Posterior vena cava (tissue), 2 donors: ENCODE measurements around the gene HES3. TPM values are rescaled to one million over a fixed set of nuclear protein-coding genes. Genes with fewer than 3 reads are reported as not detected.
A peak's percentile ranks its signal among the peaks of the same experiment; 100 is the strongest.

Experiments
- DNase-seq: peaks from one replicate; pipeline ENCODE4 v3.0.0-alpha.2; 2020; ENCODE audit warnings: low spot score
- intact Hi-C, 2 donors: fragments of 100-400 bp; cut with DNase I; formaldehyde crosslinking; loops; one replicate each; pipeline versions ENCODE4 v1.14.1 to v1.14.2; 2022 to 2023
- total RNA-seq, 2 donors: library from RNA; stranded (reverse); fragmentation: NEBNext Ultra II Directional; extraction: Animal tissue kit (Norgen Biotek cat#: 25700); gene quantifications; one replicate each; pipeline ENCODE4 v1.2.1, GENCODE V29; 2021
- donor health status: DM: yes; HTN: yes; CAD: no.
- donor health status: DM: yes; HTN: yes; CAD: no.

The HES3 gene
- total RNA-seq, 2 donors from 2014 or later: not detected

- DNase-seq: no peak
- intact Hi-C loops: loop anchor here in 1 of 2 donors (5.0 to 10.0 kb wide), 2 partner anchors 36 to 188 kb away; partner anchors contain the start of gene RNF207
Measured at GRCh38 chr1:6243053-6243834, 735 bp upstream of the HES3 start.

- intact Hi-C loops: loop anchor here in 1 of 2 donors (5.0 to 10.0 kb wide), 3 partner anchors 37 to 190 kb away; partner anchors contain the start of gene RNF207
- no peak for DNase-seq
Measured at GRCh38 chr1:6244401-6245049, 546 bp downstream of the HES3 start.

- intact Hi-C loops: loop anchor here in 1 of 2 donors (5.0 to 10.0 kb wide), 2 partner anchors 162 to 190 kb away; no protein-coding TSS in a partner anchor
- DNase-seq: peak; percentile 95
Measured at GRCh38 chr1:6245086-6245868, 1.3 kb downstream of the HES3 start.

GRCh38 chr1:6245869-6246496 lies 2.0 kb downstream of the HES3 start:
- intact Hi-C loops: loop anchor here (1.0 to 10.0 kb wide), 4 partner anchors 97 to 191 kb away; no protein-coding TSS in a partner anchor
- DNase-seq: no peak

- DNase-seq: peak; percentile 94
Measured at GRCh38 chr1:6246497-6247467, 2.8 kb downstream of the HES3 start.

GRCh38 chr1:6247651-6248050 lies 3.7 kb downstream of the HES3 start:
- intact Hi-C loops: loop anchor here in 1 of 2 donors (2.0 to 10.0 kb wide), 3 partner anchors 95 to 193 kb away; no protein-coding TSS in a partner anchor
- DNase-seq: no peak

More at GRCh38 chr1:6246497-6247467, 2.8 kb downstream of the HES3 start:
- intact Hi-C loops: loop anchor here (1.0 to 10.0 kb wide), 4 partner anchors 96 to 192 kb away; no protein-coding TSS in a partner anchor

- intact Hi-C loops: loop anchor here in 1 of 2 donors (5.0 to 10.0 kb wide), 2 partner anchors 159 to 193 kb away; no protein-coding TSS in a partner anchor
Measured at GRCh38 chr1:6248161-6248776, 4.3 kb downstream of the HES3 start.

GRCh38 chr1:6248932-6249738 lies 5.2 kb downstream of the HES3 start:
- intact Hi-C loops: loop anchor here in 1 of 2 donors (5.0 to 10.0 kb wide), 2 partner anchors 158 to 194 kb away; no protein-coding TSS in a partner anchor
- DNase-seq: no peak

More at GRCh38 chr1:6248161-6248776, 4.3 kb downstream of the HES3 start:
- no peak for DNase-seq

- no peak for DNase-seq
Measured at GRCh38 chr1:6249739-6250689, 6.0 kb downstream of the HES3 start.

GRCh38 chr1:6251233-6251632 lies 7.3 kb downstream of the HES3 start:
- no peak for DNase-seq
- intact Hi-C loops: no loop called here

More at GRCh38 chr1:6249739-6250689, 6.0 kb downstream of the HES3 start:
- intact Hi-C loops: loop anchor here in 1 of 2 donors (5.0 to 10.0 kb wide), 2 partner anchors 157 to 195 kb away; no protein-coding TSS in a partner anchor

- intact Hi-C loops: no loop called here
- no peak for DNase-seq
Measured at GRCh38 chr1:6251681-6252373, 7.8 kb downstream of the HES3 start.

- DNase-seq: no peak
Measured at GRCh38 chr1:6252374-6252710, 8.4 kb downstream of the HES3 start.

GRCh38 chr1:6253380-6253779 lies 9.4 kb downstream of the HES3 start:
- intact Hi-C loops: no loop called here
- DNase-seq: no peak

More at GRCh38 chr1:6252374-6252710, 8.4 kb downstream of the HES3 start:
- intact Hi-C loops: no loop called here

- no peak for DNase-seq
Measured at GRCh38 chr1:6254691-6255090, 10.7 kb downstream of the HES3 start.

GRCh38 chr1:6256645-6257044 lies 12.7 kb downstream of the HES3 start:
- intact Hi-C loops: no loop called here

More at GRCh38 chr1:6254691-6255090, 10.7 kb downstream of the HES3 start:
- intact Hi-C loops: no loop called here

More at GRCh38 chr1:6256645-6257044, 12.7 kb downstream of the HES3 start:
- DNase-seq: no peak
